ENCODE results near the gene PARL.
"Not testable (repeated sequence)": the region's sequence is repeated elsewhere in the genome, so short reads cannot be mapped to it uniquely, and the experiment has no call there.

PARL gene

GRCh38 chr3:183904833-183905780 lies 20.4 kb upstream of the PARL start:
- no peak for DNase-seq

GRCh38 chr3:183898028-183898431 lies 13.3 kb upstream of the PARL start:
- no peak for DNase-seq

GRCh38 chr3:183897606-183898005 lies 12.9 kb upstream of the PARL start:
- DNase-seq: no peak

GRCh38 chr3:183896610-183897009 lies 11.9 kb upstream of the PARL start:
- DNase-seq: no peak

GRCh38 chr3:183896184-183896583 lies 11.5 kb upstream of the PARL start:
- DNase-seq: no peak

- DNase-seq: no peak
Measured at GRCh38 chr3:183895774-183896173, 11.1 kb upstream of the PARL start.

- DNase-seq: no peak
Measured at GRCh38 chr3:183895296-183895695, 10.6 kb upstream of the PARL start.

GRCh38 chr3:183892610-183893214 lies 8.0 kb upstream of the PARL start:
- no peak for DNase-seq

GRCh38 chr3:183885766-183886165 lies 1.1 kb upstream of the PARL start:
- DNase-seq: no peak

- DNase-seq: no peak
Measured at GRCh38 chr3:183884097-183884426, 618 bp downstream of the PARL start.

GRCh38 chr3:183883291-183884096 lies 1.2 kb downstream of the PARL start:
- no peak for DNase-seq

- DNase-seq: no peak
Measured at GRCh38 chr3:183880121-183880520, 4.6 kb downstream of the PARL start.

GRCh38 chr3:183879243-183879642 lies 5.4 kb downstream of the PARL start:
- DNase-seq: no peak

GRCh38 chr3:183878071-183878470 lies 6.6 kb downstream of the PARL start:
- DNase-seq: no peak

- DNase-seq: not testable (repeated sequence)
Measured at GRCh38 chr3:183877227-183877626, 7.5 kb downstream of the PARL start.

GRCh38 chr3:183875411-183875810 lies 9.3 kb downstream of the PARL start:
- no peak for DNase-seq

GRCh38 chr3:183873914-183874313 lies 10.8 kb downstream of the PARL start:
- no peak for DNase-seq

- no peak for DNase-seq
Measured at GRCh38 chr3:183871541-183871940, 13.1 kb downstream of the PARL start.

- DNase-seq: no peak
Measured at GRCh38 chr3:183870563-183870962, 14.1 kb downstream of the PARL start.

- no peak for DNase-seq
Measured at GRCh38 chr3:183868796-183869195, 15.9 kb downstream of the PARL start.

- no peak for DNase-seq
Measured at GRCh38 chr3:183862610-183863009, 22.1 kb downstream of the PARL start.

- DNase-seq: no peak
Measured at GRCh38 chr3:183857863-183858262, 26.8 kb downstream of the PARL start.

- DNase-seq: no peak
Measured at GRCh38 chr3:183854318-183855035, 30.2 kb downstream of the PARL start.

Data from activated CD4-positive, alpha-beta T cell treated with anti-CD3 and anti-CD28 coated beads for 1 hour (primary cell).